Stimulated activated CD8-positive, alpha-beta memory T cell treated with anti-CD3 and anti-CD28 coated beads, Interleukin-4, amount 100 ng/mL, for 24 hours (primary cell): ENCODE results near the gene SCYL2.
"Not testable (repeated sequence)": the region's sequence is repeated elsewhere in the genome, so short reads cannot be mapped to it uniquely, and the experiment has no call there.

Experiments used
- DNase-seq: peaks from one replicate; pipeline ENCODE4 v3.0.0-alpha.2; 2020; ENCODE audit warnings: low read depth

The SCYL2 gene

GRCh38 chr12:100324498-100324897, 57.5 kb downstream of the SCYL2 start:
- DNase-seq = no peak

GRCh38 chr12:100326208-100326607, 59.2 kb downstream of the SCYL2 start:
- DNase-seq = no peak

GRCh38 chr12:100329800-100330199, 62.8 kb downstream of the SCYL2 start:
- no peak for DNase-seq

- DNase-seq = no peak
These were observed 64.9 kb downstream of the SCYL2 start for GRCh38 chr12:100331871-100332270.

- DNase-seq = no peak
These were observed 65.9 kb downstream of the SCYL2 start for GRCh38 chr12:100332852-100333251.

GRCh38 chr12:100337299-100337698, 70.3 kb downstream of the SCYL2 start:
- no peak for DNase-seq

GRCh38 chr12:100337727-100338126, 70.8 kb downstream of the SCYL2 start:
- DNase-seq = no peak

GRCh38 chr12:100339071-100339470, 72.1 kb downstream of the SCYL2 start:
- DNase-seq = no peak

- DNase-seq = not testable (repeated sequence)
These were observed 75.9 kb downstream of the SCYL2 start for GRCh38 chr12:100342897-100343296.

GRCh38 chr12:100344351-100344750, 77.4 kb downstream of the SCYL2 start:
- not testable (repeated sequence) for DNase-seq

- DNase-seq = no peak
These were observed 78.2 kb downstream of the SCYL2 start for GRCh38 chr12:100345020-100345767.

GRCh38 chr12:100346660-100347059, 79.7 kb downstream of the SCYL2 start:
- DNase-seq = no peak

GRCh38 chr12:100348657-100349454, 81.9 kb downstream of the SCYL2 start:
- no peak for DNase-seq

GRCh38 chr12:100356644-100357223, 89.8 kb downstream of the SCYL2 start, which contains the start of gene SLC17A8:
TSS of gene SLC17A8 (plus strand) at chr12:100357074. CDS start at chr12:100357392, 318 bp downstream.
- DNase-seq = no peak

- no peak for DNase-seq
These were observed 92.3 kb downstream of the SCYL2 start for GRCh38 chr12:100359248-100359647.

- no peak for DNase-seq
These were observed 92.8 kb downstream of the SCYL2 start for GRCh38 chr12:100359822-100360221.

- DNase-seq = no peak
These were observed 93.5 kb downstream of the SCYL2 start for GRCh38 chr12:100360450-100360849.

- DNase-seq = no peak
These were observed 97.3 kb downstream of the SCYL2 start for GRCh38 chr12:100364324-100364723.

- no peak for DNase-seq
These were observed 98.4 kb downstream of the SCYL2 start for GRCh38 chr12:100365411-100365810.

- DNase-seq = no peak
These were observed 101.1 kb downstream of the SCYL2 start for GRCh38 chr12:100368066-100368465.

- DNase-seq = no peak
These were observed 104.2 kb downstream of the SCYL2 start for GRCh38 chr12:100371146-100371545.

GRCh38 chr12:100372853-100373640, 106.1 kb downstream of the SCYL2 start:
- no peak for DNase-seq
